Measurements from ENCODE around the gene CELSR3. TPM values are rescaled to one million over a fixed set of nuclear protein-coding genes. Genes with fewer than 3 reads are reported as not detected.

The CELSR3 gene
- total RNA-seq, 1 experiment from 2014 or later, result 1.1 TPM

DNA sequence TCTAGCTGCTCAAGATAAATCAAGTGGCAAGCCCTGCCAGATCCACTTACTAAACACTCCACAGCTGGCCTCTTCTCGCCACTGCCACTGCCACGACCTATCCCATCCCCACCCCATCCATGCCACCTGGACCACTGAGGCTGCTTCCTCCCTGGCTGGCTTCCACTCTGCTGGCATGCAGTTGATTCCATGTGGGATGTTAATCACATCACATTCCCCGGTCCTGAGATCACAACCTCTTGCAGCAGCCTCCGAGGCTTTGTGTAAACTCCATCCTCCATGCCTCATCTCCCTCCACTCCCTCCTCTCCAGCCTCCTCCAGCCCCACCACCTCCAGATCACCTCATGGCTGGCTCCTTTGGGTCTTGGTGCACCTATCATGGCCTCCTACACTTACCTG lies 15.4 kb upstream of the CELSR3 start:
- intact Hi-C loops (cut with micrococcal nuclease), result no loop called here
- Histone ChIP-seq H3K36me3 (ENCODE audit: low read depth, low read length) (peaks cover 58% of the 10 kb centered on the region), H3K27me3 (ENCODE audit: low read length) (no peaks in the 10 kb centered on the region), H3K4me3 (ENCODE audit: low read length) (no peak overlapping the region), H3K9ac (ENCODE audit: low read length) (no peak overlapping the region), H3K4me2 (ENCODE audit: low read length) (no peak overlapping the region), H3K27ac (ENCODE audit: low read length) (no peak overlapping the region), H3K9me2 (replicated peaks; ENCODE audit: low read length) (no peaks in the 10 kb centered on the region), H3K9me3 (ENCODE audit: low read length) (no peaks in the 10 kb centered on the region), H4K20me1 (ENCODE audit: low read length) (no peaks in the 10 kb centered on the region), H2AFZ (ENCODE audit: low read length) (no peak overlapping the region), H3F3A (ENCODE audit: low read length, unreplicated experiment) (no peaks in the 10 kb centered on the region), H3K4me1 (ENCODE audit: insufficient read depth, low read length) (peaks cover 1% of the 10 kb centered on the region; the same call in 1 of the 2 replicates), H3K79me2 (ENCODE audit: low read length) (peaks cover 5% of the 10 kb centered on the region)
- ATAC-seq (no peak), DNase-seq (no peak)
- no TSS peak for BruUV-seq (replicated peaks)
- POLR2A ChIA-PET (ENCODE audit: unreplicated experiment), result interaction anchor here (0.6 kb wide), 1 partner anchor 42 kb away, joined by 5 read pairs; no protein-coding TSS in a partner anchor
- CTCF ChIA-PET, result no interaction called here
- TF ChIP-seq CTCF (conservative IDR thresholded peaks at IDR 0.05; ENCODE audit: low read depth, low read length), result no peak
- no peak for TF ChIP-seq EZH2 (IDR thresholded peaks at IDR 0.05; ENCODE audit: low read length, unreplicated experiment)
- TF ChIP-seq EZH2phosphoT487 (IDR thresholded peaks at IDR 0.05; ENCODE audit: borderline replicate concordance, low read length), result no peak

GRCh38 chr3:48674505-48674904 lies 11.8 kb upstream of the CELSR3 start:
- DNase-seq (no peak), ATAC-seq (no peak)
- H3K27ac ChIP-seq (ENCODE audit: low read length), result no peak overlapping the region
- H3F3A ChIP-seq (ENCODE audit: low read length, unreplicated experiment), result no peaks in the 10 kb centered on the region
- no peaks in the 10 kb centered on the region for H3K27me3 ChIP-seq (ENCODE audit: low read length)
- no peak overlapping the region for H2AFZ ChIP-seq (ENCODE audit: low read length)
- no peak overlapping the region for H3K9ac ChIP-seq (ENCODE audit: low read length)
- BruUV-seq (replicated peaks), result no TSS peak
- H4K20me1 ChIP-seq (ENCODE audit: low read length), result no peaks in the 10 kb centered on the region
- no peaks in the 10 kb centered on the region for H3K9me2 ChIP-seq (replicated peaks; ENCODE audit: low read length)
- ChIA-PET POLR2A (ENCODE audit: unreplicated experiment) (no interaction called here), CTCF (interaction anchor here (0.5 kb wide), 1 partner anchor 34 kb away, joined by 12 read pairs; no protein-coding TSS in a partner anchor)
- peaks cover 45% of the 10 kb centered on the region for H3K36me3 ChIP-seq (ENCODE audit: low read depth, low read length)
- TF ChIP-seq EZH2phosphoT487 (IDR thresholded peaks at IDR 0.05; ENCODE audit: borderline replicate concordance, low read length) (no peak), CTCF (conservative IDR thresholded peaks at IDR 0.05; ENCODE audit: low read depth, low read length) (no peak), EZH2 (IDR thresholded peaks at IDR 0.05; ENCODE audit: low read length, unreplicated experiment) (no peak)
- no peak overlapping the region for H3K4me3 ChIP-seq (ENCODE audit: low read length)
- no peaks in the 10 kb centered on the region for H3K79me2 ChIP-seq (ENCODE audit: low read length)
- intact Hi-C loops (cut with micrococcal nuclease), result no loop called here
- no peaks in the 10 kb centered on the region for H3K9me3 ChIP-seq (ENCODE audit: low read length)
- no peaks in the 10 kb centered on the region for H3K4me1 ChIP-seq (ENCODE audit: insufficient read depth, low read length)
- H3K4me2 ChIP-seq (ENCODE audit: low read length), result no peak overlapping the region

- no peaks in the 10 kb centered on the region for H4K20me1 ChIP-seq (ENCODE audit: low read length)
- no peaks in the 10 kb centered on the region for H3K9me3 ChIP-seq (ENCODE audit: low read length)
- TF ChIP-seq EZH2phosphoT487 (IDR thresholded peaks at IDR 0.05; ENCODE audit: borderline replicate concordance, low read length) (no peak), EZH2 (IDR thresholded peaks at IDR 0.05; ENCODE audit: low read length, unreplicated experiment) (no peak), CTCF (conservative IDR thresholded peaks at IDR 0.05; ENCODE audit: low read depth, low read length) (no peak)
- no peak overlapping the region for H3K4me3 ChIP-seq (ENCODE audit: low read length)
- ChIA-PET CTCF (no interaction called here), POLR2A (ENCODE audit: unreplicated experiment) (no interaction called here)
- H3F3A ChIP-seq (ENCODE audit: low read length, unreplicated experiment), result no peaks in the 10 kb centered on the region
- DNase-seq, result no peak
- H2AFZ ChIP-seq (ENCODE audit: low read length), result no peak overlapping the region
- no peak overlapping the region for H3K4me2 ChIP-seq (ENCODE audit: low read length)
- no peaks in the 10 kb centered on the region for H3K27me3 ChIP-seq (ENCODE audit: low read length)
- intact Hi-C loops (cut with micrococcal nuclease), result no loop called here
- no TSS peak for BruUV-seq (replicated peaks)
- no peaks in the 10 kb centered on the region for H3K9me2 ChIP-seq (replicated peaks; ENCODE audit: low read length)
- no peaks in the 10 kb centered on the region for H3K79me2 ChIP-seq (ENCODE audit: low read length)
- no peaks in the 10 kb centered on the region for H3K4me1 ChIP-seq (ENCODE audit: insufficient read depth, low read length)
- no peak overlapping the region for H3K9ac ChIP-seq (ENCODE audit: low read length)
- no peak overlapping the region for H3K27ac ChIP-seq (ENCODE audit: low read length)
- peaks cover 25% of the 10 kb centered on the region for H3K36me3 ChIP-seq (ENCODE audit: low read depth, low read length)
- no peak for ATAC-seq
Measured at GRCh38 chr3:48672522-48672921, 9.8 kb upstream of the CELSR3 start.

Measured in PC-3 (cell line).